Osteoblast (primary cell): ENCODE results near the gene ATP6V1G2. TPM values are rescaled to one million over a fixed set of nuclear protein-coding genes. Genes with fewer than 3 reads are reported as not detected.

Source experiments
- DNase-seq: peaks from one replicate; pipeline ENCODE4 v3.0.0; 2011; ENCODE audit warnings: low spot score, mixed read lengths; ENCODE audit not compliant: insufficient read length; ENCODE audit errors: missing footprints
- H2AFZ ChIP-seq: 2 replicates; pipeline ENCODE4 v1.6.0; 2011; ENCODE audit warnings: mild to moderate bottlenecking, low read length
- H3K27ac ChIP-seq: 2 replicates; pipeline ENCODE4 v1.5.1; 2011; ENCODE audit warnings: mild to moderate bottlenecking, low read depth, low read length, moderate library complexity
- H3K27me3 ChIP-seq: 2 replicates; pipeline ENCODE4 v1.6.0; 2012; ENCODE audit warnings: mild to moderate bottlenecking, control low read depth, inconsistent platforms, low read length, moderate library complexity; ENCODE audit not compliant: insufficient read depth
- H3K36me3 ChIP-seq: 2 replicates; pipeline ENCODE4 v1.5.1; 2011; ENCODE audit warnings: mild to moderate bottlenecking, low read length, control low read depth, moderate library complexity; ENCODE audit not compliant: insufficient read depth
- H3K4me1 ChIP-seq: 2 replicates; pipeline ENCODE4 v1.5.1; 2011; ENCODE audit warnings: mild to moderate bottlenecking, low read length, control low read depth, moderate library complexity; ENCODE audit not compliant: insufficient read depth
- H3K4me2 ChIP-seq: 2 replicates; pipeline ENCODE4 v1.6.0; 2011; ENCODE audit warnings: mild to moderate bottlenecking, low read length; ENCODE audit not compliant: insufficient read depth
- H3K4me3 ChIP-seq: fragments of 200-600 bp; sonication (generic); 3 replicates; pipeline ENCODE4 v1.5.1; 2012; ENCODE audit warnings: mild to moderate bottlenecking, low read length, inconsistent platforms; ENCODE audit not compliant: insufficient read depth
- H3K79me2 ChIP-seq: 2 replicates; pipeline ENCODE4 v1.6.0; 2012; ENCODE audit warnings: mild to moderate bottlenecking, low read length, control low read depth, inconsistent platforms; ENCODE audit not compliant: insufficient read depth
- H3K9me3 ChIP-seq: 2 replicates; pipeline ENCODE4 v1.5.1; 2011; ENCODE audit warnings: low read depth, low read length, control low read depth
- H4K20me1 ChIP-seq: 2 replicates; pipeline ENCODE4 v1.6.0; 2012; ENCODE audit warnings: mild to moderate bottlenecking, low read length, control low read depth; ENCODE audit not compliant: insufficient read depth
- total RNA-seq: library from RNA; depleted of rRNA; stranded (reverse); fragments of >200 nt; gene quantifications from 2 replicates; pipeline ENCODE4 v1.2.3, GENCODE V29; 2012
- TF ChIP-seq, protein P1 (sequence below): IDR thresholded peaks from 2 replicates; pipeline ENCODE4 v1.5.1; 2011; ENCODE audit warnings: mild to moderate bottlenecking, low read depth, low read length, moderate library complexity; ENCODE audit errors: extremely low read depth

The ATP6V1G2 gene
- total RNA-seq, 1 donor: 2.2 TPM

GRCh38 chr6:31579546-31580437 lies 33.4 kb upstream of the ATP6V1G2 start:
- Histone ChIP-seq H3K79me2 (no peaks in the 10 kb centered on the region), H3K36me3 (no peaks in the 10 kb centered on the region), H3K9me3 (no peaks in the 10 kb centered on the region), H3K27me3 (no peaks in the 10 kb centered on the region), H4K20me1 (no peaks in the 10 kb centered on the region), H3K4me2 (peak overlapping the region; percentile 97), H3K4me3 (no peak overlapping the region), H2AFZ (peak overlapping the region; percentile 98), H3K27ac (no peak overlapping the region), H3K4me1 (peaks cover 14% of the 10 kb centered on the region)
- DNase-seq: no peak
- TF ChIP-seq, protein P1, sequence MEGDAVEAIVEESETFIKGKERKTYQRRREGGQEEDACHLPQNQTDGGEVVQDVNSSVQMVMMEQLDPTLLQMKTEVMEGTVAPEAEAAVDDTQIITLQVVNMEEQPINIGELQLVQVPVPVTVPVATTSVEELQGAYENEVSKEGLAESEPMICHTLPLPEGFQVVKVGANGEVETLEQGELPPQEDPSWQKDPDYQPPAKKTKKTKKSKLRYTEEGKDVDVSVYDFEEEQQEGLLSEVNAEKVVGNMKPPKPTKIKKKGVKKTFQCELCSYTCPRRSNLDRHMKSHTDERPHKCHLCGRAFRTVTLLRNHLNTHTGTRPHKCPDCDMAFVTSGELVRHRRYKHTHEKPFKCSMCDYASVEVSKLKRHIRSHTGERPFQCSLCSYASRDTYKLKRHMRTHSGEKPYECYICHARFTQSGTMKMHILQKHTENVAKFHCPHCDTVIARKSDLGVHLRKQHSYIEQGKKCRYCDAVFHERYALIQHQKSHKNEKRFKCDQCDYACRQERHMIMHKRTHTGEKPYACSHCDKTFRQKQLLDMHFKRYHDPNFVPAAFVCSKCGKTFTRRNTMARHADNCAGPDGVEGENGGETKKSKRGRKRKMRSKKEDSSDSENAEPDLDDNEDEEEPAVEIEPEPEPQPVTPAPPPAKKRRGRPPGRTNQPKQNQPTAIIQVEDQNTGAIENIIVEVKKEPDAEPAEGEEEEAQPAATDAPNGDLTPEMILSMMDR: no peak

GRCh38 chr6:31579119-31579505 lies 32.7 kb upstream of the ATP6V1G2 start:
- Histone ChIP-seq H3K9me3 (no peaks in the 10 kb centered on the region), H3K4me3 (no peak overlapping the region)

DNA sequence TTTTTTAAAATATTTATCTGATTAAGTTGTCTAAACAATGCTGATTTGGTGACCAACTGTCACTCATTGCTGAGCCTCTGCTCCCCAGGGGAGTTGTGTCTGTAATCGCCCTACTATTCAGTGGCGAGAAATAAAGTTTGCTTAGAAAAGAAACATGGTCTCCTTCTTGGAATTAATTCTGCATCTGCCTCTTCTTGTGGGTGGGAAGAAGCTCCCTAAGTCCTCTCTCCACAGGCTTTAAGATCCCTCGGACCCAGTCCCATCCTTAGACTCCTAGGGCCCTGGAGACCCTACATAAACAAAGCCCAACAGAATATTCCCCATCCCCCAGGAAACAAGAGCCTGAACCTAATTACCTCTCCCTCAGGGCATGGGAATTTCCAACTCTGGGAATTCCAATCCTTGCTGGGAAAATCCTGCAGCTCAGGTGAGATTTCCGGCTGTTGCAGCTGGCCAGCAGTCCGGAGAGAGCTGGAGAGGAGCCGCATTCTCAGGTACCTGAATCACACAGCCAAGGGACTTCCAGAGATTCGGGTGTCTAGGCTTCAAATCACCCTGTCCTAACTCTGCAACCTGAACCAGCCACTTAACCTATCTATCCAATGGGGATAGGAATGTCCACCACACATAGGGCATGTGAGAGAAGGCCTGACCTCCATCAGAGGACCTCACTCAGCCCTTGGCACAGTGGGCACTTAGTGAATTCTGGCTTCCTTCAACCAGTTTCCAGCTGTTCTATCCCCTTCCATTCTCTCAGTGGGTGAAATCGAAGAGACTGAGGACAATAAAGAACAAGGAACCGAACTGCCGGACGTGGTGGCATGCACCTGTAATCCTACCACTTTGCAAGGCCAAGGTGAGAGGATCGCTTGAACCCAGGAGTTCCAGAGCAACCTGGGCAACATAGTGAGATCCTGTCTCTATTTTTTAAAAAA lies 32.0 kb upstream of the ATP6V1G2 start:
- no peaks in the 10 kb centered on the region for H3K36me3 ChIP-seq

More at GRCh38 chr6:31579119-31579505, 32.7 kb upstream of the ATP6V1G2 start:
- Histone ChIP-seq H2AFZ (no peak overlapping the region), H3K27me3 (no peaks in the 10 kb centered on the region), H3K4me2 (no peak overlapping the region), H3K4me1 (peaks cover 14% of the 10 kb centered on the region), H3K27ac (no peak overlapping the region), H4K20me1 (no peaks in the 10 kb centered on the region), H3K36me3 (no peaks in the 10 kb centered on the region), H3K79me2 (no peaks in the 10 kb centered on the region)
- DNase-seq: no peak
- TF ChIP-seq, protein P1: no peak

More for the DNA sequence above, 32.0 kb upstream of the ATP6V1G2 start:
- Histone ChIP-seq H3K27ac (no peak overlapping the region), H4K20me1 (no peaks in the 10 kb centered on the region), H2AFZ (no peak overlapping the region), H3K27me3 (no peaks in the 10 kb centered on the region), H3K4me2 (no peak overlapping the region), H3K79me2 (no peaks in the 10 kb centered on the region), H3K4me3 (no peak overlapping the region), H3K9me3 (no peaks in the 10 kb centered on the region), H3K4me1 (peaks cover 14% of the 10 kb centered on the region)
- TF ChIP-seq, protein P1: no peak
- no peak for DNase-seq
